H1 (cell line): Measurements from ENCODE around the gene RCAN2. TPM values are rescaled to one million over a fixed set of nuclear protein-coding genes. Genes with fewer than 3 reads are reported as not detected.
"Not testable (repeated sequence)": the region's sequence is repeated elsewhere in the genome, so short reads cannot be mapped to it uniquely, and the experiment has no call there.

Experiments
- CTCF ChIA-PET: fragments of 300-600 bp; sonication (Branson Sonifier 250); formaldehyde crosslinking; loops from one replicate; lab custom pipeline; 2021; ENCODE audit not compliant: partially characterized antibody; lab: Charles Lee
- POLR2A ChIA-PET: fragments of 300-600 bp; sonication (Branson Sonifier 250); formaldehyde crosslinking; loops from one replicate; lab custom pipeline; 2021; ENCODE audit warnings: inconsistent platforms; ENCODE audit not compliant: partially characterized antibody; lab: Charles Lee
- DNase-seq, 2 experiments: peaks; one replicate each; pipeline versions ENCODE4 v3.0.0 to v3.0.0-alpha.2; 2010 to 2022; ENCODE audit warnings: low spot score in 2 of 2, low read depth in 1 of 2, mixed read lengths in 1 of 2
- FAIRE-seq: peaks from 2 replicates; lab custom pipeline; 2011; peaks lifted over from hg19 to GRCh38; lab: Jason Lieb, UNC
- H2AFZ ChIP-seq: 2 replicates; pipeline ENCODE4 v1.8.1; 2012; ENCODE audit warnings: low read length, inconsistent platforms
- H2AK5ac ChIP-seq: 2 replicates; pipeline ENCODE4 v1.6.1; 2013; ENCODE audit warnings: low read depth, low read length
- H2BK120ac ChIP-seq: replicated peaks from 2 replicates; pipeline ENCODE3; 2013; ENCODE audit warnings: low read depth, low read length, inconsistent platforms
- H2BK12ac ChIP-seq: 2 replicates; pipeline ENCODE4 v1.6.1; 2013; ENCODE audit warnings: low read depth, low read length
- H2BK15ac ChIP-seq: 2 replicates; pipeline ENCODE4 v1.6.1; 2013; ENCODE audit warnings: low read length
- H2BK20ac ChIP-seq: 2 replicates; pipeline ENCODE4 v1.6.1; 2013; ENCODE audit warnings: low read length
- H2BK5ac ChIP-seq: 2 replicates; pipeline ENCODE4 v1.6.1; 2013; ENCODE audit warnings: low read depth, low read length
- H3K14ac ChIP-seq: 2 replicates; pipeline ENCODE4 v1.6.1; 2013; ENCODE audit warnings: inconsistent platforms; ENCODE audit not compliant: insufficient read length
- H3K18ac ChIP-seq: 2 replicates; pipeline ENCODE4 v1.6.1; 2013; ENCODE audit warnings: low read length; ENCODE audit errors: extremely low read depth
- H3K23ac ChIP-seq: 2 replicates; pipeline ENCODE4 v1.6.1; 2013; ENCODE audit warnings: inconsistent platforms; ENCODE audit not compliant: insufficient read length
- H3K23me2 ChIP-seq: 2 replicates; pipeline ENCODE4 v1.6.1; 2013; ENCODE audit warnings: low read depth, low read length
- H3K27ac ChIP-seq: 2 replicates; pipeline ENCODE4 v1.6.1; 2011; ENCODE audit warnings: low read depth, low read length, inconsistent platforms
- H3K27me3 ChIP-seq, 4 experiments: replicated peaks in 1 of 4; 1 replicate in 1 of 4; 2 replicates in 3 of 4; pipeline versions ENCODE4 v1.6.1 to v1.8.1; 2011 to 2013; ENCODE audit warnings: low read length in 3 of 4, mild to moderate bottlenecking in 3 of 4, inconsistent platforms in 2 of 4, mixed read lengths in 2 of 4, moderate library complexity in 1 of 4; ENCODE audit not compliant: control insufficient read depth in 3 of 4, insufficient read depth in 3 of 4; ENCODE audit errors: extremely low read depth in 1 of 4
- H3K36me3 ChIP-seq, 4 experiments: 2 replicates each; pipeline versions ENCODE4 v1.6.1 to v1.8.1; 2011 to 2013; ENCODE audit warnings: mild to moderate bottlenecking in 4 of 4, low read length in 3 of 4, moderate library complexity in 2 of 4, control low read depth in 1 of 4, inconsistent platforms in 1 of 4; ENCODE audit not compliant: insufficient read depth in 4 of 4, control insufficient read depth in 2 of 4
- H3K4ac ChIP-seq: replicated peaks from 2 replicates; pipeline ENCODE3; 2013; ENCODE audit warnings: low read length, low read depth, mixed read lengths, inconsistent platforms; ENCODE audit not compliant: insufficient read length
- H3K4me1 ChIP-seq, 4 experiments: replicated peaks in 1 of 4; 1 replicate in 1 of 4; 2 replicates in 3 of 4; pipeline versions ENCODE4 v1.6.1 to v1.8.1; 2011 to 2013; ENCODE audit warnings: low read length in 3 of 4, inconsistent platforms in 2 of 4, mixed read lengths in 1 of 4; ENCODE audit not compliant: insufficient read depth in 4 of 4, control insufficient read depth in 3 of 4
- H3K4me2 ChIP-seq, 2 experiments: 2 replicates each; pipeline versions ENCODE4 v1.6.1 to v1.8.1; 2011 to 2013; ENCODE audit warnings: low read depth in 2 of 2, low read length in 2 of 2, control low read depth in 1 of 2, inconsistent platforms in 1 of 2, mild to moderate bottlenecking in 1 of 2; ENCODE audit not compliant: insufficient read depth in 1 of 2
- H3K4me3 ChIP-seq, 4 experiments: fragments of 200-600, 300-600 bp in 1 of 4; sonication (generic), shearing (Covaris generic), sonication (Bioruptor Twin) in 1 of 4; 2 replicates each; pipeline versions ENCODE4 v1.5.1 to v1.8.1; 2011 to 2016; ENCODE audit warnings: low read length in 4 of 4, low read depth in 3 of 4, control low read depth in 2 of 4, inconsistent platforms in 2 of 4, mild to moderate bottlenecking in 2 of 4, mixed read lengths in 1 of 4, moderate library complexity in 1 of 4; ENCODE audit not compliant: insufficient read depth in 2 of 4; ENCODE audit errors: extremely low read depth in 1 of 4
- H3K56ac ChIP-seq: replicated peaks from 2 replicates; pipeline ENCODE3; 2013; ENCODE audit warnings: low read depth, mild to moderate bottlenecking, mixed read lengths, low read length, inconsistent platforms; ENCODE audit not compliant: insufficient read length
- H3K79me1 ChIP-seq: 2 replicates; pipeline ENCODE4 v1.6.1; 2013; ENCODE audit warnings: low read depth, low read length, control low read depth
- H3K79me2 ChIP-seq, 2 experiments: 2 replicates each; pipeline versions ENCODE4 v1.6.1 to v1.8.1; 2012 to 2013; ENCODE audit warnings: low read length in 2 of 2, mild to moderate bottlenecking in 2 of 2, inconsistent platforms in 1 of 2; ENCODE audit not compliant: insufficient read depth in 2 of 2, control insufficient read depth in 1 of 2
- H3K9ac ChIP-seq, 4 experiments: replicated peaks in 1 of 4; 1 replicate in 1 of 4; 2 replicates in 3 of 4; pipeline versions ENCODE4 v1.6.1 to v1.8.1; 2011 to 2013; ENCODE audit warnings: low read depth in 3 of 4, low read length in 3 of 4, control low read depth in 2 of 4, mild to moderate bottlenecking in 2 of 4, moderate library complexity in 2 of 4, inconsistent platforms in 1 of 4; ENCODE audit errors: extremely low read depth in 1 of 4
- H3K9me3 ChIP-seq, 2 experiments: 2 replicates each; pipeline versions ENCODE4 v1.6.1 to v1.8.1; 2012 to 2013; ENCODE audit warnings: mild to moderate bottlenecking in 2 of 2, moderate library complexity in 2 of 2, control low read depth in 1 of 2, inconsistent platforms in 1 of 2, low read depth in 1 of 2, low read length in 1 of 2, mixed read lengths in 1 of 2; ENCODE audit not compliant: insufficient read depth in 2 of 2
- H4K20me1 ChIP-seq, 2 experiments: replicated peaks in 1 of 2; 2 replicates each; pipeline versions ENCODE3 to v1.8.1; 2011 to 2013; ENCODE audit warnings: inconsistent platforms in 2 of 2, low read length in 2 of 2, mild to moderate bottlenecking in 1 of 2; ENCODE audit not compliant: insufficient read depth in 2 of 2, control insufficient read depth in 1 of 2
- H4K5ac ChIP-seq: 2 replicates; pipeline ENCODE4 v1.6.1; 2013; ENCODE audit warnings: low read length, low read depth, mixed read lengths, inconsistent platforms; ENCODE audit not compliant: insufficient read length
- H4K8ac ChIP-seq: 2 replicates; pipeline ENCODE4 v1.8.0; 2013; ENCODE audit warnings: mild to moderate bottlenecking, moderate library complexity, low read length, inconsistent platforms; ENCODE audit not compliant: insufficient read depth; ENCODE audit errors: extremely low read depth
- H4K91ac ChIP-seq: replicated peaks from 2 replicates; pipeline ENCODE3; 2013; ENCODE audit warnings: low read length, mixed read lengths, inconsistent platforms; ENCODE audit not compliant: insufficient read length
- WGBS, 2 experiments: shearing (Covaris generic) in 1 of 2; methylation state at CpG; one replicate each; pipeline versions ENCODE4 v1.1.6 to v1.1.7; 2013 to 2015; ENCODE audit warnings: low lambda C conversion rate in 2 of 2, mixed read lengths in 2 of 2, inconsistent platforms in 1 of 2, low coverage in 1 of 2, missing lambda C conversion rate in 1 of 2; ENCODE audit not compliant: insufficient replicate concordance in 2 of 2, insufficient coverage in 1 of 2, insufficient read length in 1 of 2; ENCODE audit errors: extremely low coverage in 1 of 2, missing lambda C conversion rate in 1 of 2; 5-methylcytosine and 5-hydroxymethylcytosine counted together
- polyA plus RNA-seq, 7 experiments: library from polyadenylated mRNA; depleted of rRNA in 3 of 7; stranded (reverse) in 5 of 7; unstranded in 2 of 7; fragments of >200 nt in 5 of 7; fragments of 200-250 nt in 2 of 7; gene quantifications; 1 replicate in 5 of 7; 2 replicates in 1 of 7; 4 replicates in 1 of 7; pipeline versions ENCODE4 v1.2.1 to v1.2.3, GENCODE V29; 2011 to 2013; ENCODE audit warnings: missing spikeins in 2 of 7, mixed read lengths in 2 of 7
- total RNA-seq: library from RNA; stranded (reverse); fragmentation: NEBNext Ultra II Directional; extraction: Animal tissue kit (Norgen Biotek cat#: 25700); gene quantifications from 2 replicates; pipeline ENCODE4 v1.2.1, GENCODE V29; 2021

RCAN2 gene
- total and polyA plus RNA-seq, 2 of the 8 experiments (the other 6 are each of a cell fraction or from before 2014, with no cell fraction given): 5.0 to 8.5 TPM

- H3K79me1 ChIP-seq, H3K4me3 ChIP-seq, H3K14ac ChIP-seq, H3K79me2 ChIP-seq, H2BK120ac ChIP-seq, H3K18ac ChIP-seq, H3K56ac ChIP-seq, H3K4me2 ChIP-seq, H2AK5ac ChIP-seq, H2BK15ac ChIP-seq, H3K27ac ChIP-seq, H3K9me3 ChIP-seq, H4K5ac ChIP-seq, H3K36me3 ChIP-seq, H3K4ac ChIP-seq, H4K8ac ChIP-seq, H2BK20ac ChIP-seq, H2BK5ac ChIP-seq, H3K27me3 ChIP-seq, POLR2A ChIA-PET, H3K23ac ChIP-seq, FAIRE-seq, H4K91ac ChIP-seq, H3K9ac ChIP-seq, H2AFZ ChIP-seq, H2BK12ac ChIP-seq, H4K20me1 ChIP-seq, H3K4me1 ChIP-seq, DNase-seq, H3K23me2 ChIP-seq: not testable (repeated sequence)
- WGBS, 2 experiments: 95% methylated on average over 11 of the region's 32 CpGs; no CpG with 5 or more reads in 1 of the 2 experiments
- CTCF ChIA-PET: interaction anchor here (0.9 to 3.9 kb wide), 2 partner anchors 11 to 13 kb away, joined by 3 to 16 read pairs; no protein-coding TSS in a partner anchor
Measured at GRCh38 chr6:46405620-46406180, 85.5 kb downstream of the RCAN2 start.
